B cell (primary cell): ENCODE results near the gene SELENOV. TPM values are rescaled to one million over a fixed set of nuclear protein-coding genes. Genes with fewer than 3 reads are reported as not detected.

ENCODE experiments used
- ATAC-seq: fragments of 200-7000 bp; cut with Tn5 transposase; one replicate; pipeline ENCODE4 v1.10.0; 2021; ENCODE audit warnings: low read depth, mild to moderate bottlenecking, moderate number of reproducible peaks, moderate library complexity
- CTCF ChIA-PET: fragments of 350-600 bp; sonication (Branson Sonifier 250); formaldehyde crosslinking; loops from one replicate; lab custom pipeline; 2021; ENCODE audit warnings: antibody characterized with exemption, inconsistent platforms; lab: Charles Lee
- POLR2A ChIA-PET: fragments of 350-600 bp; sonication (Branson Sonifier 250); formaldehyde crosslinking; loops from one replicate; lab custom pipeline; 2021; ENCODE audit warnings: antibody characterized with exemption; lab: Charles Lee
- DNase-seq: peaks from one replicate; pipeline ENCODE4 v3.0.0; 2013
- H2AFZ ChIP-seq: 2 replicates; pipeline ENCODE4 v1.6.1; 2012; ENCODE audit warnings: mild to moderate bottlenecking, low read depth, low read length; ENCODE audit not compliant: insufficient read depth, poor library complexity, severe bottlenecking
- H3K27ac ChIP-seq, 2 donors: 1 replicate in 1 of 2; 2 replicates in 1 of 2; pipeline ENCODE4 v1.5.1; 2012 to 2013; ENCODE audit warnings: low read length in 2 of 2, mild to moderate bottlenecking in 2 of 2, moderate library complexity in 1 of 2
- H3K27me3 ChIP-seq, 4 experiments: fragments of 200-600 bp in 1 of 4; sonication (generic) in 1 of 4; replicated peaks in 1 of 4; 1 replicate in 2 of 4; 2 replicates in 2 of 4; pipeline versions ENCODE4 v1.6.1 to v1.7.0; 2013 to 2016; ENCODE audit warnings: low read length in 3 of 4, mild to moderate bottlenecking in 2 of 4, mixed read lengths in 1 of 4, moderate library complexity in 1 of 4; ENCODE audit not compliant: insufficient read depth in 4 of 4, control insufficient read depth in 3 of 4; ENCODE audit errors: control extremely low read depth in 1 of 4
- H3K36me3 ChIP-seq, 2 experiments: replicated peaks in 1 of 2; 1 replicate in 1 of 2; 2 replicates in 1 of 2; pipeline versions ENCODE4 v1.6.1 to v1.7.1; 2013; ENCODE audit warnings: low read length in 1 of 2; ENCODE audit not compliant: insufficient read depth in 2 of 2, control insufficient read depth in 1 of 2; ENCODE audit errors: control extremely low read depth in 1 of 2, extremely low read depth in 1 of 2
- H3K4me1 ChIP-seq, 2 donors: fragments of 200-600 bp in 1 of 2; sonication (generic) in 1 of 2; 1 replicate in 1 of 2; 2 replicates in 1 of 2; pipeline versions ENCODE4 v1.5.1 to v1.6.1; 2013 to 2017; ENCODE audit warnings: low read length in 2 of 2; ENCODE audit not compliant: control insufficient read depth in 2 of 2, insufficient read depth in 2 of 2
- H3K4me2 ChIP-seq: replicated peaks from 2 replicates; pipeline ENCODE3; 2012; ENCODE audit warnings: mild to moderate bottlenecking, low read depth, low read length; ENCODE audit not compliant: poor library complexity, severe bottlenecking
- H3K4me3 ChIP-seq, 5 experiments: fragments of 200-600 bp in 1 of 5; sonication (generic) in 1 of 5; 1 replicate in 3 of 5; 2 replicates in 2 of 5; pipeline versions ENCODE4 v1.5.1 to v1.7.0; 2011 to 2016; ENCODE audit warnings: low read length in 4 of 5, mild to moderate bottlenecking in 4 of 5, low read depth in 2 of 5, control low read depth in 1 of 5, moderate library complexity in 1 of 5; ENCODE audit not compliant: insufficient read depth in 1 of 5; ENCODE audit errors: control extremely low read depth in 1 of 5, extremely low read depth in 1 of 5
- H3K79me2 ChIP-seq: fragments of 200-600 bp; sonication (generic); one replicate; pipeline ENCODE4 v1.6.0; 2016; ENCODE audit warnings: low read length; ENCODE audit not compliant: control insufficient read depth, insufficient read depth
- H3K9ac ChIP-seq: fragments of 200-600 bp; sonication (generic); 2 replicates; pipeline ENCODE4 v1.6.1; 2017; ENCODE audit warnings: mild to moderate bottlenecking, low read length, moderate library complexity
- H3K9me3 ChIP-seq, 3 donors: one replicate each; pipeline versions ENCODE4 v1.6.1 to v1.7.1; 2013; ENCODE audit warnings: low read length in 2 of 3; ENCODE audit not compliant: control insufficient read depth in 2 of 3, insufficient read depth in 1 of 3; ENCODE audit errors: control extremely low read depth in 1 of 3
- H4K20me1 ChIP-seq: 2 replicates; pipeline ENCODE4 v1.6.0; 2012; ENCODE audit warnings: mild to moderate bottlenecking, low read length; ENCODE audit not compliant: insufficient read depth, control insufficient read depth, poor library complexity, severe bottlenecking
- H3K27ac Mint-ChIP-seq: one replicate; pipeline ENCODE4 v1.8.0; 2021; ENCODE audit warnings: mixed read lengths
- H3K27me3 Mint-ChIP-seq: one replicate; pipeline ENCODE4 v1.8.0; 2021; ENCODE audit warnings: mixed read lengths
- H3K4me1 Mint-ChIP-seq: one replicate; pipeline ENCODE4 v1.8.0; 2021; ENCODE audit warnings: mixed read lengths
- H3K4me3 Mint-ChIP-seq: one replicate; pipeline ENCODE4 v1.8.0; 2021; ENCODE audit warnings: mixed read lengths
- H3K9me3 Mint-ChIP-seq: one replicate; pipeline ENCODE4 v1.8.0; 2022; ENCODE audit warnings: mixed read lengths; ENCODE audit not compliant: insufficient read depth
- CTCF ChIP-seq: fragments of 200-600 bp; IDR thresholded peaks from one replicate; pipeline ENCODE4 v1.8.0; 2022; ENCODE audit warnings: antibody characterized with exemption, mild to moderate bottlenecking
- EZH2 ChIP-seq: IDR thresholded peaks from 2 replicates; pipeline ENCODE4 v1.6.1; 2012; ENCODE audit warnings: borderline replicate concordance, low read depth, mild to moderate bottlenecking, moderate library complexity, low read length; ENCODE audit not compliant: insufficient read depth, poor library complexity, severe bottlenecking
- WGBS: methylation state at CpG from one replicate; pipeline ENCODE4 v1.1.5; 2013; ENCODE audit warnings: missing lambda C conversion rate; ENCODE audit not compliant: insufficient coverage; 5-methylcytosine and 5-hydroxymethylcytosine counted together
- intact Hi-C: fragments of 100-400 bp; cut with micrococcal nuclease; formaldehyde crosslinking; loops from one replicate; pipeline ENCODE4 v1.10.0; 2022
- polyA plus RNA-seq: library from polyadenylated mRNA; depleted of rRNA; stranded (reverse); fragments of >200 nt; gene quantifications from 2 replicates; pipeline ENCODE4 v1.2.3, GENCODE V29; 2012
- total RNA-seq, 2 donors: library from RNA; stranded (reverse); fragments of 120-200 nt in 1 of 2; gene quantifications; 1 replicate in 1 of 2; 2 replicates in 1 of 2; pipeline versions ENCODE4 v1.2.3 to v1.2.4, GENCODE V29; 2013 to 2022

Gene SELENOV
- total and polyA plus RNA-seq, 2 donors (not counting 1 experiment from before 2014, with no cell fraction given), result not detected

- no peak overlapping the region for H2AFZ ChIP-seq
- H3K4me2 ChIP-seq, result no peak overlapping the region
- POLR2A ChIA-PET, result interaction anchor here (0.9 kb wide), 1 partner anchor 65 kb away, joined by 3 read pairs; no protein-coding TSS in a partner anchor
- Mint-ChIP-seq H3K27me3 (peaks cover 15% of the 10 kb centered on the region), H3K4me1 (peaks cover 28% of the 10 kb centered on the region), H3K9me3 (no peaks in the 10 kb centered on the region), H3K4me3 (no peak overlapping the region), H3K27ac (no peak overlapping the region)
- no peaks in the 10 kb centered on the region for H4K20me1 ChIP-seq
- peaks cover 21 to 22% of the 10 kb centered on the region in 2 donors for H3K4me1 ChIP-seq
- 100% methylated on average over 1 of the region's 3 CpGs for WGBS
- H3K9ac ChIP-seq, result no peak overlapping the region
- DNase-seq (no peak), ATAC-seq (no peak)
- CTCF ChIA-PET, result interaction anchor here (1.2 to 3.0 kb wide), 5 partner anchors 8 to 216 kb away, joined by 3 to 15 read pairs (median 9); partner anchors contain the start of gene EID2B
- no peaks in the 10 kb centered on the region for H3K36me3 ChIP-seq
- no peak overlapping the region for H3K4me3 ChIP-seq
- TF ChIP-seq CTCF, result no peak
- TF ChIP-seq EZH2, result no peak
- intact Hi-C loops, result no loop called here
- H3K27me3 ChIP-seq, result peaks cover 0 to 8% (median 0%) of the 10 kb centered on the region in 4 experiments
- H3K9me3 ChIP-seq, result no peaks in the 10 kb centered on the region
- H3K79me2 ChIP-seq, result peaks cover 3% of the 10 kb centered on the region
- H3K27ac ChIP-seq, result no peak overlapping the region
These were observed 28.5 kb downstream of the SELENOV start for GRCh38 chr19:39543477-39543857.

GRCh38 chr19:39544226-39544903, 29.4 kb downstream of the SELENOV start:
- TF ChIP-seq CTCF (no peak), EZH2 (no peak)
- Histone ChIP-seq H2AFZ (no peak overlapping the region), H4K20me1 (no peaks in the 10 kb centered on the region), H3K79me2 (peaks cover under 1% of the 10 kb centered on the region), H3K9me3 (no peaks in the 10 kb centered on the region), H3K4me1 (peaks cover 14 to 15% of the 10 kb centered on the region in 2 donors), H3K9ac (no peak overlapping the region), H3K4me2 (no peak overlapping the region), H3K4me3 (no peak overlapping the region), H3K27me3 (peaks cover 0 to 8% (median 0%) of the 10 kb centered on the region in 4 experiments), H3K27ac (no peak overlapping the region), H3K36me3 (no peaks in the 10 kb centered on the region)
- CTCF ChIA-PET, result interaction anchor here (1.2 to 3.0 kb wide), 2 partner anchors 43 to 128 kb away, joined by 3 to 9 read pairs; no protein-coding TSS in a partner anchor
- Mint-ChIP-seq H3K27me3 (peaks cover 15% of the 10 kb centered on the region), H3K4me1 (peaks cover 20% of the 10 kb centered on the region), H3K4me3 (no peak overlapping the region), H3K9me3 (no peaks in the 10 kb centered on the region), H3K27ac (no peak overlapping the region)
- ATAC-seq (no peak), DNase-seq (no peak)
- POLR2A ChIA-PET, result no interaction called here
- intact Hi-C loops, result no loop called here
- WGBS, result 97% methylated on average over 5 of the region's 7 CpGs
